Measurements from ENCODE around the gene METRNL. TPM values are rescaled to one million over a fixed set of nuclear protein-coding genes. Genes with fewer than 3 reads are reported as not detected.
A peak's percentile ranks its signal among the peaks of the same experiment; 100 is the strongest.

Gene METRNL
- total RNA-seq, 1 experiment from 2014 or later = 33.8 TPM

- H3K4me3 ChIP-seq (ENCODE audit: low read depth, low read length) = peak overlapping the region; percentile 50
- H3K9me3 Mint-ChIP-seq (ENCODE audit: unreplicated experiment) = no peaks in the 10 kb centered on the region
- H3K27ac Mint-ChIP-seq (ENCODE audit: unreplicated experiment) = no peak overlapping the region
- intact Hi-C loops (cut with micrococcal nuclease; ENCODE audit: unreplicated experiment) = no loop called here
- ChIA-PET CTCF (interaction anchor here (0.6 to 1.3 kb wide), 2 partner anchors 18 to 103 kb away, joined by 3 to 6 read pairs; no protein-coding TSS in a partner anchor), POLR2A (interaction anchor here (0.5 to 1.1 kb wide), 6 partner anchors 13 to 337 kb away, joined by 3 to 8 read pairs (median 5); no protein-coding TSS in a partner anchor)
- no peaks in the 10 kb centered on the region for H3K9me3 ChIP-seq
- H3K4me3 Mint-ChIP-seq (ENCODE audit: unreplicated experiment) = peak overlapping the region; percentile 63
- peaks cover 42% of the 10 kb centered on the region for H3K4me1 ChIP-seq
- H3K27me3 Mint-ChIP-seq (ENCODE audit: insufficient read depth, unreplicated experiment) = peaks cover 3% of the 10 kb centered on the region
- H3K27me3 ChIP-seq (replicated peaks; ENCODE audit: control insufficient read depth, insufficient read depth, low read length) = no peaks in the 10 kb centered on the region; the same call in 1 of the 2 replicates
- BruUV-seq (replicated peaks) = no TSS peak
- TF ChIP-seq CTCF (IDR thresholded peaks at IDR 0.05; ENCODE audit: insufficient read depth in 1 of 2, low read depth in 1 of 2, low read length in 1 of 2, severe bottlenecking in 1 of 2, unreplicated experiment in 1 of 2) = no peak
- H3K4me1 Mint-ChIP-seq (ENCODE audit: low read depth, unreplicated experiment) = peaks cover 15% of the 10 kb centered on the region
- peaks cover 30% of the 10 kb centered on the region for H3K36me3 Mint-ChIP-seq (ENCODE audit: insufficient read depth, unreplicated experiment)
- H3K36me3 ChIP-seq (ENCODE audit: control insufficient read depth, insufficient read depth, low read length) = peaks cover 2% of the 10 kb centered on the region; the same call in 1 of the 2 replicates
- DNase-seq = peak in 1 of 2 experiments; percentile 43
Measured at GRCh38 chr17:83078378-83079351, 744 bp upstream of the METRNL start.

- H3K4me1 Mint-ChIP-seq (ENCODE audit: low read depth, unreplicated experiment) = peaks cover 19% of the 10 kb centered on the region
- ChIA-PET POLR2A (interaction anchor here (0.6 to 1.1 kb wide), 2 partner anchors 94 to 138 kb away, joined by 4 to 5 read pairs; no protein-coding TSS in a partner anchor), CTCF (no interaction called here)
- Histone ChIP-seq H3K4me1 (peaks cover 52% of the 10 kb centered on the region), H3K36me3 (ENCODE audit: control insufficient read depth, insufficient read depth, low read length) (peaks cover 5% of the 10 kb centered on the region), H3K9me3 (no peaks in the 10 kb centered on the region), H3K27me3 (replicated peaks; ENCODE audit: control insufficient read depth, insufficient read depth, low read length) (no peaks in the 10 kb centered on the region; the same call in 1 of the 2 replicates), H3K4me3 (ENCODE audit: low read depth, low read length) (peak overlapping the region; percentile 60)
- no peaks in the 10 kb centered on the region for H3K9me3 Mint-ChIP-seq (ENCODE audit: unreplicated experiment)
- peak overlapping the region; percentile 11 for H3K4me3 Mint-ChIP-seq (ENCODE audit: unreplicated experiment)
- no peak overlapping the region for H3K27ac Mint-ChIP-seq (ENCODE audit: unreplicated experiment)
- BruUV-seq (replicated peaks) = no TSS peak
- TF ChIP-seq CTCF (IDR thresholded peaks at IDR 0.05; ENCODE audit: insufficient read depth in 1 of 2, low read depth in 1 of 2, low read length in 1 of 2, severe bottlenecking in 1 of 2, unreplicated experiment in 1 of 2) = no peak
- no peak for DNase-seq
- intact Hi-C loops (cut with micrococcal nuclease; ENCODE audit: unreplicated experiment) = no loop called here
- peaks cover 43% of the 10 kb centered on the region for H3K36me3 Mint-ChIP-seq (ENCODE audit: insufficient read depth, unreplicated experiment)
- H3K27me3 Mint-ChIP-seq (ENCODE audit: insufficient read depth, unreplicated experiment) = peaks cover 3% of the 10 kb centered on the region
Measured at GRCh38 chr17:83079766-83080578, 563 bp downstream of the METRNL start.

GRCh38 chr17:83080579-83080857 is 1.1 kb downstream of the METRNL start:
- no peak for DNase-seq
- H3K9me3 ChIP-seq = no peaks in the 10 kb centered on the region
- Mint-ChIP-seq H3K4me3 (ENCODE audit: unreplicated experiment) (no peak overlapping the region), H3K4me1 (ENCODE audit: low read depth, unreplicated experiment) (peaks cover 20% of the 10 kb centered on the region), H3K27me3 (ENCODE audit: insufficient read depth, unreplicated experiment) (peaks cover 3% of the 10 kb centered on the region), H3K9me3 (ENCODE audit: unreplicated experiment) (no peaks in the 10 kb centered on the region), H3K27ac (ENCODE audit: unreplicated experiment) (no peak overlapping the region), H3K36me3 (ENCODE audit: insufficient read depth, unreplicated experiment) (peaks cover 47% of the 10 kb centered on the region)
- H3K27me3 ChIP-seq (replicated peaks; ENCODE audit: control insufficient read depth, insufficient read depth, low read length) = no peaks in the 10 kb centered on the region; the same call in 1 of the 2 replicates
- CTCF ChIA-PET = no interaction called here
- BruUV-seq (replicated peaks) = no TSS peak
- intact Hi-C loops (cut with micrococcal nuclease; ENCODE audit: unreplicated experiment) = no loop called here
- POLR2A ChIA-PET = no interaction called here
- H3K4me1 ChIP-seq = peaks cover 57% of the 10 kb centered on the region
- H3K4me3 ChIP-seq (ENCODE audit: low read depth, low read length) = peak overlapping the region; percentile 60
- no peak for TF ChIP-seq CTCF (IDR thresholded peaks at IDR 0.05; ENCODE audit: insufficient read depth in 1 of 2, low read depth in 1 of 2, low read length in 1 of 2, severe bottlenecking in 1 of 2, unreplicated experiment in 1 of 2)
- peaks cover 5% of the 10 kb centered on the region for H3K36me3 ChIP-seq (ENCODE audit: control insufficient read depth, insufficient read depth, low read length)

Measured in Caco-2 (cell line).